Upper lobe of right lung (tissue), 1 donor: Measurements from ENCODE around the gene MUC16. TPM values are rescaled to one million over a fixed set of nuclear protein-coding genes. Genes with fewer than 3 reads are reported as not detected.
"Not testable (repeated sequence)": the region's sequence is repeated elsewhere in the genome, so short reads cannot be mapped to it uniquely, and the experiment has no call there.

Experiments
- ATAC-seq: fragments of 200-7000 bp; cut with Tn5 transposase; one replicate; pipeline ENCODE4 v1.9.1; 2020; ENCODE audit warnings: mild to moderate bottlenecking, moderate library complexity
- DNase-seq: peaks from one replicate; pipeline ENCODE4 v3.0.0-alpha.2; 2020
- H3K27ac ChIP-seq: fragments of 200-600 bp; one replicate; pipeline ENCODE4 v1.8.0; 2022
- H3K27me3 ChIP-seq: fragments of 200-600 bp; one replicate; pipeline ENCODE4 v1.8.0; 2022; ENCODE audit warnings: mild to moderate bottlenecking
- H3K36me3 ChIP-seq: fragments of 200-600 bp; one replicate; pipeline ENCODE4 v1.8.0; 2022
- H3K4me1 ChIP-seq: fragments of 200-600 bp; one replicate; pipeline ENCODE4 v1.8.0; 2022
- H3K4me3 ChIP-seq: fragments of 200-600 bp; one replicate; pipeline ENCODE4 v1.8.0; 2022; ENCODE audit warnings: mild to moderate bottlenecking
- H3K9me3 ChIP-seq: fragments of 200-600 bp; one replicate; pipeline ENCODE4 v1.8.0; 2022
- CTCF ChIP-seq: fragments of 200-600 bp; IDR thresholded peaks from one replicate; pipeline ENCODE4 v1.8.0; 2022; ENCODE audit warnings: antibody characterized with exemption
- intact Hi-C: fragments of 100-400 bp; cut with DNase I; formaldehyde crosslinking; loops from one replicate; pipeline ENCODE4 v1.11.0; 2022
- long read RNA-seq: library from polyadenylated mRNA; unstranded; transcript quantifications from one replicate; pipeline ENCODE4 v2.0.0, GENCODE V29; 2021
- total RNA-seq: library from RNA; stranded (reverse); fragmentation: NEBNext Ultra II Directional; extraction: Animal tissue kit (Norgen Biotek cat#: 25700); gene quantifications from one replicate; pipeline ENCODE4 v1.2.1, GENCODE V29; 2021
- donor health status: DM: no; HTN: yes; CAD: no; lungs with severe emphysema.

Gene MUC16
- total RNA-seq: 0.41 TPM
- long read RNA-seq, partial matches to known transcripts: 0 of 1 reads
- long read RNA-seq, other reads (novel, unspliced or antisense): 1 of 1 reads

DNA sequence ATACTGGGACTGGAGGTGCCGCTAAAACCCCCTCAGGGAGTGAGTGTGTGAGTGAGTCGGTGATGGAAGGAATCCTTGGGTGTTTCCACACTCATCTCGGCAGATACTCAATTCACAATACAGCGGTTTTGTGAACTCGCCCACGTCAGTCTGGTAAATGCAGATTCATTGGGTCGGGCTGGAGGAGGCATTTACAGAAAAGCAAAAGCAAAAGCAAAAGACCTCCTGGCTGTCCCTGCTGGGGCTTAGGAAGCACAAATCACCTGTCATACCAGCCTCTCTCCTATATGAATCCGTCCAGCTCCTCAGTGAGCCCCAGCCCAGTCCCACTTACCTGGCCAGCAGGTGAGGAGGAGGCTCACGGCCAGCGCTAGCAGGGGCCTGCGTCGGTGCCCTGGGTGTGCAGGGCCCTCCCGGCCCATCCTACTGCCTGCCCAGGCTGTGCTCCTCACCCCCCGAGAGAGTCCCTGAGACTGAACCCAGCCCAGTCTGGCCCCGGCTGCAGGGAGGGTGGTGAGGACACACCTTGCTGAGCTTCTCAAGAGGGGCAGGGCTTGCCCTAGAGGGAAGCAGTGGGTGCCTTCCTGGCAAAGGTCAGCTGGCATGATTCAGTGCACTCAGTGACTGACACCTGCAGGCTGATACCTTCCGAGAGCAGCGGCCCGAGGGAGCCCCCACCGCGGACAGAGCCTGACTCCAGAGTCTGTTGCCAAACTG lies at the start of gene MUC16:
Gene MUC16 (minus strand): TSS at position 475 of the 717 bp plus-strand sequence.
- Histone ChIP-seq H3K4me3 (no peak within 1 kb of the TSS), H3K9me3 (no peaks in the 10 kb centered on the region), H3K27ac (no peak within 1 kb of the TSS), H3K4me1 (no peaks in the 10 kb centered on the region), H3K27me3 (no peaks in the 10 kb centered on the region), H3K36me3 (no peaks in the 10 kb centered on the region)
- intact Hi-C loops: no loop called here
- TF ChIP-seq CTCF: no peak
- DNase-seq: no peak
- peak; percentile 32 for ATAC-seq

DNA sequence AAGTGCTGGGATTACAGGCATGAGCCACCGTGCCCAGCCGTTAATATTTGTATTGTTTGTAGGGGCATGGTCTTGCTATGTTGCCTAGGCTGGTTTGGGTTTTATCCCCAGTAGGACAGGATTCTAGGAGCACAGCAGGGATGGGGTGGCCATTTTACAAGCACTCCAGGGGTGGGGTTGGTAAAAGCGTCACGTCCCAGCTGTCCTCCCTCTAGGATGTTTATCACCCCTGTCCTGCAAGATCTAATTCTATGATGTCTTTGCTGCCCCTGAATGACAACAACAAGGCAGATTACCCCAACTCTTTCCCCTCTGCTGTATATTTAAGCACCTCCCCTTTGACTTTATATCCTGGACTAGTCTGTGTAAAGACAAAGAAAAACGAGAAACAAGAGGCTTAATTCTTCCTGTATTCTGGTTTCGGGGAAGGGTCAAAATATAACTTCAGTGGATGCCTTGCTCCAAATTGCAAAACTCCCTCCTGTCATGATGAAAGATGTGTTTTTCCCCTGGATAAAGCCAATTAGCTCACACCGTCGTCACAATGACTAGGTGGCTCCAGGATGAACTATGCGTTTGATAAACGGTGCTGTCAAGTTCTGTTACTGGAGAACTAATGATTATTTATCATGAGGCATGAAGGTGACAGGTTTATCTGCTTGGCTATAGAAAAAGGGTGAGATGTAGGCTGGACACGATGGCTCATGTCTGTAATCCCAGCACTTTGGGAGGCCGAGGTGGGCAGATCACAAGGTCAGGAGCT lies 48.9 kb upstream of the MUC16 start:
- DNase-seq: no peak
- no peak for ATAC-seq

GRCh38 chr19:9057505-9058258 lies 47.5 kb upstream of the MUC16 start:
- no peaks in the 10 kb centered on the region for H3K4me1 ChIP-seq
- intact Hi-C loops: no loop called here

More for the DNA sequence above, 48.9 kb upstream of the MUC16 start:
- Histone ChIP-seq H3K27me3 (no peaks in the 10 kb centered on the region), H3K9me3 (no peaks in the 10 kb centered on the region), H3K27ac (no peak overlapping the region), H3K4me3 (no peak overlapping the region), H3K4me1 (no peaks in the 10 kb centered on the region), H3K36me3 (no peaks in the 10 kb centered on the region)
- TF ChIP-seq CTCF: no peak
- intact Hi-C loops: no loop called here

GRCh38 chr19:9056131-9056530 lies 45.9 kb upstream of the MUC16 start:
- intact Hi-C loops, H3K27me3 ChIP-seq: not testable (repeated sequence)

More at GRCh38 chr19:9057505-9058258, 47.5 kb upstream of the MUC16 start:
- H3K27me3 ChIP-seq: no peaks in the 10 kb centered on the region
- ATAC-seq (no peak), DNase-seq (no peak)
- no peak overlapping the region for H3K27ac ChIP-seq
- H3K9me3 ChIP-seq: no peaks in the 10 kb centered on the region
- no peak overlapping the region for H3K4me3 ChIP-seq
- TF ChIP-seq CTCF: no peak
- no peaks in the 10 kb centered on the region for H3K36me3 ChIP-seq

GRCh38 chr19:9054765-9055164 lies 44.6 kb upstream of the MUC16 start:
- TF ChIP-seq CTCF: no peak
- H3K4me3 ChIP-seq: no peak overlapping the region
- H3K4me1 ChIP-seq: no peaks in the 10 kb centered on the region
- DNase-seq (no peak), ATAC-seq (no peak)
- no peaks in the 10 kb centered on the region for H3K36me3 ChIP-seq
- no peaks in the 10 kb centered on the region for H3K27me3 ChIP-seq
- intact Hi-C loops: no loop called here
- no peak overlapping the region for H3K27ac ChIP-seq
- no peaks in the 10 kb centered on the region for H3K9me3 ChIP-seq

More at GRCh38 chr19:9056131-9056530, 45.9 kb upstream of the MUC16 start:
- not testable (repeated sequence) for H3K36me3 ChIP-seq, ATAC-seq, H3K4me1 ChIP-seq, H3K9me3 ChIP-seq, DNase-seq, H3K27ac ChIP-seq, H3K4me3 ChIP-seq
